Osteoblast (primary cell): ENCODE measurements around the gene PIEZO2. TPM values are rescaled to one million over a fixed set of nuclear protein-coding genes. Genes with fewer than 3 reads are reported as not detected.

ENCODE experiments used
- DNase-seq: peaks from one replicate; pipeline ENCODE4 v3.0.0; 2011; ENCODE audit warnings: low spot score, mixed read lengths; ENCODE audit not compliant: insufficient read length; ENCODE audit errors: missing footprints
- H2AFZ ChIP-seq: 2 replicates; pipeline ENCODE4 v1.6.0; 2011; ENCODE audit warnings: mild to moderate bottlenecking, low read length
- H3K27ac ChIP-seq: 2 replicates; pipeline ENCODE4 v1.5.1; 2011; ENCODE audit warnings: mild to moderate bottlenecking, low read depth, low read length, moderate library complexity
- H3K27me3 ChIP-seq: 2 replicates; pipeline ENCODE4 v1.6.0; 2012; ENCODE audit warnings: mild to moderate bottlenecking, control low read depth, inconsistent platforms, low read length, moderate library complexity; ENCODE audit not compliant: insufficient read depth
- H3K36me3 ChIP-seq: 2 replicates; pipeline ENCODE4 v1.5.1; 2011; ENCODE audit warnings: mild to moderate bottlenecking, low read length, control low read depth, moderate library complexity; ENCODE audit not compliant: insufficient read depth
- H3K4me1 ChIP-seq: 2 replicates; pipeline ENCODE4 v1.5.1; 2011; ENCODE audit warnings: mild to moderate bottlenecking, low read length, control low read depth, moderate library complexity; ENCODE audit not compliant: insufficient read depth
- H3K4me2 ChIP-seq: 2 replicates; pipeline ENCODE4 v1.6.0; 2011; ENCODE audit warnings: mild to moderate bottlenecking, low read length; ENCODE audit not compliant: insufficient read depth
- H3K4me3 ChIP-seq: fragments of 200-600 bp; sonication (generic); 3 replicates; pipeline ENCODE4 v1.5.1; 2012; ENCODE audit warnings: mild to moderate bottlenecking, low read length, inconsistent platforms; ENCODE audit not compliant: insufficient read depth
- H3K79me2 ChIP-seq: 2 replicates; pipeline ENCODE4 v1.6.0; 2012; ENCODE audit warnings: mild to moderate bottlenecking, low read length, control low read depth, inconsistent platforms; ENCODE audit not compliant: insufficient read depth
- H3K9me3 ChIP-seq: 2 replicates; pipeline ENCODE4 v1.5.1; 2011; ENCODE audit warnings: low read depth, low read length, control low read depth
- H4K20me1 ChIP-seq: 2 replicates; pipeline ENCODE4 v1.6.0; 2012; ENCODE audit warnings: mild to moderate bottlenecking, low read length, control low read depth; ENCODE audit not compliant: insufficient read depth
- total RNA-seq: library from RNA; depleted of rRNA; stranded (reverse); fragments of >200 nt; gene quantifications from 2 replicates; pipeline ENCODE4 v1.2.3, GENCODE V29; 2012
- TF ChIP-seq, protein P1 (sequence below): IDR thresholded peaks from 2 replicates; pipeline ENCODE4 v1.5.1; 2011; ENCODE audit warnings: mild to moderate bottlenecking, low read depth, low read length, moderate library complexity; ENCODE audit errors: extremely low read depth

PIEZO2 gene
- total RNA-seq, 1 donor, result 46.7 TPM

DNA sequence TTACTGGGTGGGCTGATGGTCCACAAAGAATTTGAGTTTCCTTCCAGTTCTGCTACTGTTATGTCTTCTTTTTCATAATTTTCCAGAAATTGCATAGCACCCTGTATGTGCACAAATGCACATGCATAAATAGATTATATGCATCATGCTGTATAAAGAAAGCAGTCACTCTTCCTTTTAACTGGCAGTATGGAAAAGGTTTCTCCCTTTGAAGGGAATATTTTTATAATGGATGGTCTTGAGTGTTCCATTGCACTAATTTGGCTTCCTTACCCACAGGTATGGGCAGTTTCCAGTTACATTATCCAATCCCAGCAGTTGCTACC lies 469.1 kb downstream of the PIEZO2 start:
- TF ChIP-seq, protein P1, sequence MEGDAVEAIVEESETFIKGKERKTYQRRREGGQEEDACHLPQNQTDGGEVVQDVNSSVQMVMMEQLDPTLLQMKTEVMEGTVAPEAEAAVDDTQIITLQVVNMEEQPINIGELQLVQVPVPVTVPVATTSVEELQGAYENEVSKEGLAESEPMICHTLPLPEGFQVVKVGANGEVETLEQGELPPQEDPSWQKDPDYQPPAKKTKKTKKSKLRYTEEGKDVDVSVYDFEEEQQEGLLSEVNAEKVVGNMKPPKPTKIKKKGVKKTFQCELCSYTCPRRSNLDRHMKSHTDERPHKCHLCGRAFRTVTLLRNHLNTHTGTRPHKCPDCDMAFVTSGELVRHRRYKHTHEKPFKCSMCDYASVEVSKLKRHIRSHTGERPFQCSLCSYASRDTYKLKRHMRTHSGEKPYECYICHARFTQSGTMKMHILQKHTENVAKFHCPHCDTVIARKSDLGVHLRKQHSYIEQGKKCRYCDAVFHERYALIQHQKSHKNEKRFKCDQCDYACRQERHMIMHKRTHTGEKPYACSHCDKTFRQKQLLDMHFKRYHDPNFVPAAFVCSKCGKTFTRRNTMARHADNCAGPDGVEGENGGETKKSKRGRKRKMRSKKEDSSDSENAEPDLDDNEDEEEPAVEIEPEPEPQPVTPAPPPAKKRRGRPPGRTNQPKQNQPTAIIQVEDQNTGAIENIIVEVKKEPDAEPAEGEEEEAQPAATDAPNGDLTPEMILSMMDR, result no peak
- no peak overlapping the region for H3K27ac ChIP-seq
- no peaks in the 10 kb centered on the region for H3K4me1 ChIP-seq
- H3K79me2 ChIP-seq, result no peaks in the 10 kb centered on the region
- no peaks in the 10 kb centered on the region for H3K36me3 ChIP-seq
- H3K4me3 ChIP-seq, result no peak overlapping the region
- H3K4me2 ChIP-seq, result no peak overlapping the region
- no peak for DNase-seq
- H2AFZ ChIP-seq, result no peak overlapping the region
- no peaks in the 10 kb centered on the region for H3K9me3 ChIP-seq
- H4K20me1 ChIP-seq, result no peaks in the 10 kb centered on the region
- H3K27me3 ChIP-seq, result no peaks in the 10 kb centered on the region

DNA sequence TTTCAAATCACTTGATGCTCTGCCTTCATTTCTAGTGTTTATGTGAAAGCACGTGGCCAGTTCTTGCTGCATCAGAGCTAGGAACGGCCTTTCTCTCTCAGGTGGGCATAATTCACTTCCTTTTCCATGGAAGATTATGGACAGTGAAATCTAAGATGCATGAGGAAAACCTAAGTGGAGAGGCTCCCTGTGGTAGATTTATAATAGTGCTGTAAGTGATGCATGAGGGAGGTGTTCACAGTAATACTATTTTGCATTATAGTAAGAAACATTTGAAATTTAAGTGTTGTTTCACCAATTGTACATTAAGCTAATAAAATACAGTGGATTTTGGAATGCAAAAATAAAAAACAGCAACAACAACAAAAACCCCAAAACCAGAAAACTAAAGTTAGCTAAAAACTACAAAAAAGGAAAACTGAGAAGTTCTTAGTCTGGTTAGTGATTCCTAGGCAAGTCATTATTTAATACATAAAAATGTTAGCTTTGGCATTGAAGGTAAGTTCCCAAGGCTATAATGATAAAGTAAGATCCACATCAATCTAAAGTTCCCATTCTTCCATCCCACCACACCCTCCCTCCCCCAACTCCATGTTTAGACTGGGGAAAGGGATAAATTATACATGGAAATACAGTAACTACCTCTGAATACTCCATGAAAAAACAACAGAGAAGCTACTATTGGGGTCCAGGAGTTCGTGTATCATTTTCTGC lies 469.7 kb downstream of the PIEZO2 start:
- Histone ChIP-seq H2AFZ (no peak overlapping the region), H4K20me1 (no peaks in the 10 kb centered on the region), H3K4me1 (no peaks in the 10 kb centered on the region), H3K27ac (no peak overlapping the region), H3K36me3 (no peaks in the 10 kb centered on the region), H3K9me3 (no peaks in the 10 kb centered on the region), H3K79me2 (no peaks in the 10 kb centered on the region), H3K4me3 (no peak overlapping the region), H3K4me2 (no peak overlapping the region), H3K27me3 (no peaks in the 10 kb centered on the region)
- no peak for DNase-seq
- TF ChIP-seq, protein P1, result no peak

DNA sequence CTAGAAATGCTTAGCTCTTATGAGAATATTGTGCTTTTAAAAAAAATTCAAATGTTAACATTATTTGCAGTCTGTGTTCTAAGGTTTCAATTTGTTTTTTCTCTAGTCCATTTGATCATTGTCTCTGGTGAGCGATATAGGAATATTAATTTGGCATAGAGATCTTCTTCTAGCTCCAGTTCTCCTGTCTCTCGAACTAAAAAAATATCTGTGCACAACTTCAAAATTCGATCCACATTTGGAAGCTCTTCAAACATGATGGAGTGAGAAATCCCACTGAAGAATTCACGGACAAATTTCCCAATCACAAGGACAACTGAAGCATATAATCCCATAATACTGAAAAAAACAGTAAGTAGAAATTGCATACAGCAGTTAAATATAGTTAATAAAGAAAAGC lies 477.9 kb downstream of the PIEZO2 start:
- H2AFZ ChIP-seq, result no peak overlapping the region
- no peaks in the 10 kb centered on the region for H3K9me3 ChIP-seq
- H3K4me1 ChIP-seq, result no peaks in the 10 kb centered on the region
- no peak overlapping the region for H3K4me2 ChIP-seq
- DNase-seq, result no peak
- no peak overlapping the region for H3K4me3 ChIP-seq
- no peaks in the 10 kb centered on the region for H4K20me1 ChIP-seq
- H3K27me3 ChIP-seq, result no peaks in the 10 kb centered on the region
- TF ChIP-seq, protein P1, result no peak
- no peaks in the 10 kb centered on the region for H3K79me2 ChIP-seq
- no peaks in the 10 kb centered on the region for H3K36me3 ChIP-seq
- H3K27ac ChIP-seq, result no peak overlapping the region

DNA sequence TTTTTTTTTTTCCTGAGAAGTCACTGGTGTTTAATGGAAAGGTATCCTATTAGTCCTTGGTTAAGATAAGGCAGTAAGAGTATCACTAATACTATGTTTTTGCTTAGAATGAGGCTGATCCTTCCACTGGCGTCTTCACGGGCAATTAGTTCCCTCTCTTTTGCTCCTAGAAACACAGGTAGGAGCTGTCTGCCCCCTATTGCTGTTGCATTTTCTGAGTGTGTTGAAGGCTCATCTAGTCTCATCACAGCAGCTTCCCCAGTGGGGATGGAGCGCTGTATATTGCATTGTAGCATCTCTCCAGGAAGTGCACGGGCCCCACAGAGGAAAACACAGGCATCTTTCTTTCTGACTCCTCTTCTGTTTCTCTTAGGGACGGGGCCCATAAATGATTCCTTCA lies 478.5 kb downstream of the PIEZO2 start:
- Histone ChIP-seq H3K36me3 (no peaks in the 10 kb centered on the region), H2AFZ (no peak overlapping the region), H3K27ac (no peak overlapping the region), H3K4me3 (no peak overlapping the region), H4K20me1 (no peaks in the 10 kb centered on the region), H3K27me3 (no peaks in the 10 kb centered on the region), H3K79me2 (no peaks in the 10 kb centered on the region), H3K4me2 (no peak overlapping the region), H3K9me3 (no peaks in the 10 kb centered on the region), H3K4me1 (no peaks in the 10 kb centered on the region)
- TF ChIP-seq, protein P1, result no peak
- no peak for DNase-seq
